ENCODE data around the gene PDZD4.

PDZD4 gene

DNA sequence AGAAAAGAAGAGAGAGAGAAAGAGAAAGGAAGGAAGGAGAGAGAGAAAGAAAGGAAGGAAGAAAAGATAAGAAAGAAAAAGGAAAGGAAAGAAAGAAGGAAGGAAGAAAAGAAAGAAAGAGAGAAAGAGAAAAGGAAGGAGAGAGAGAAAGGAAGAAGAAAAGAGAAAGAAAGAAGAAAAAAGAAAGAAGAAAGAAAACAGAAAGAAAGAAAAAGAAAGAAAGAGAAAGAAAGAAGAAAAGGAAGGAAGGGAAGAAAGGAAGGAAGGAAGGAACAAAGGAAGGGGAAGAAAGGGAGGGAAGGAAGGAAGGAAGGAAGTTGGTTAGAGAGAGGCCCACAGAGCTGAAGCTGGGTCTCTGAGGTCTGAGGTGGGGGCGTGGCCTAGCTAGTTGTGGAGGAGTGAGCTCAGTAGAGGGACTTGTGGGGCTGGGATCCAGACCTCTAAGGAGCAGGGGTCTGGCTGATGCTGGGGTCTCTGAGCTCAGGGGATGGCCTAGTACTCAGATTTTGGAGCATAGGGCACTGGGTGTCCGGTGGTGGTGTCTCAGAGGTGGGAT lies 27.1 kb upstream of the PDZD4 start:
- Histone ChIP-seq H3K36me3 (ENCODE audit: control insufficient read depth, insufficient read depth, low read length) (no peaks in the 10 kb centered on the region), H3K4me3 (ENCODE audit: insufficient read depth, low read depth, low read length, poor library complexity, severe bottlenecking) (no peak overlapping the region), H3K4me1 (ENCODE audit: control insufficient read depth, insufficient read depth, low read length, poor library complexity, severe bottlenecking) (no peaks in the 10 kb centered on the region), H3K27ac (ENCODE audit: insufficient read depth, low read length, poor library complexity, severe bottlenecking) (no peak overlapping the region), H3K9me3 (ENCODE audit: control insufficient read depth, low read length) (no peaks in the 10 kb centered on the region), H3K27me3 (replicated peaks; ENCODE audit: control insufficient read depth, insufficient read depth, low read length, poor library complexity, severe bottlenecking) (no peaks in the 10 kb centered on the region)
- DNase-seq, result no peak

DNA sequence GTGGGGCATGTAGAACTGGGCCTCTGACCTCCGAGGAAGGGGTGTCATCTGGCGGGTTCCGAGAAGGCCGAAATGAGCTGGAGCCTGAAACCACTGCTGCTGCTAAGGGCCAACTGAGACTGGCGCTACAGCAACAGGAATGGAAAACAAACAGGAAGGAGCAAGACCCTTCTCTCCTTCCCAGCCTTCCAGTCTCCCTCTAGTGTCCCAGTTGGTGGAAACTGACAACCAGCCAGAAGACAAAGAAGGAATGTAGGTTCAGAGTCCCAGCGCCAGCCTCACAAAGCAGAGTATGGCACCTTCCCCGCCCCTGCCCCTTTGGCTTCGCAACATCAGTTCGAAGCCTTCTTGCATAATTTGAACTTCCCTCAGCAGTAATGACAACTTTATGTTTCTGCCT lies 24.4 kb upstream of the PDZD4 start:
- no peaks in the 10 kb centered on the region for H3K27me3 ChIP-seq (replicated peaks; ENCODE audit: control insufficient read depth, insufficient read depth, low read length, poor library complexity, severe bottlenecking)
- no peak overlapping the region for H3K27ac ChIP-seq (ENCODE audit: insufficient read depth, low read length, poor library complexity, severe bottlenecking)
- no peaks in the 10 kb centered on the region for H3K4me1 ChIP-seq (ENCODE audit: control insufficient read depth, insufficient read depth, low read length, poor library complexity, severe bottlenecking)
- no peaks in the 10 kb centered on the region for H3K36me3 ChIP-seq (ENCODE audit: control insufficient read depth, insufficient read depth, low read length)
- no peaks in the 10 kb centered on the region for H3K9me3 ChIP-seq (ENCODE audit: control insufficient read depth, low read length)
- no peak for DNase-seq
- H3K4me3 ChIP-seq (ENCODE audit: insufficient read depth, low read depth, low read length, poor library complexity, severe bottlenecking), result no peak overlapping the region

DNA sequence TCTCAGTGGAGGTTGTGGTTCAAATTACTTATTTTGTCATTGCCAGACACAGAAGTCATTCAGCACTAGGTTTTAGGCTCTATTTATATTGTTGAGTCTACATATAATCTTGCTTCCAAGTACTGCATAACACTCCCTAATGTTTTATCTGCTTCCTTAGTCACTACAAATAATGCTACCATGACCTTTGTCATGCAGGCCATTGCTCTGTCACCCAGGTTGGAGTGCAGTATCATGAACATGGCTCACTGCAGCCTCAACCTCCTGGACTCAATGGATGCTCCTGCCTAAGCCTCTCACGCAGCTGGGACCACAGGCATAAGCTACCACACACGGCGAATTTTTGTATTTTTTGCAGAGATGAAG lies 23.5 kb upstream of the PDZD4 start:
- no peak overlapping the region for H3K4me3 ChIP-seq (ENCODE audit: insufficient read depth, low read depth, low read length, poor library complexity, severe bottlenecking)
- no peaks in the 10 kb centered on the region for H3K4me1 ChIP-seq (ENCODE audit: control insufficient read depth, insufficient read depth, low read length, poor library complexity, severe bottlenecking)
- no peaks in the 10 kb centered on the region for H3K36me3 ChIP-seq (ENCODE audit: control insufficient read depth, insufficient read depth, low read length)
- no peaks in the 10 kb centered on the region for H3K27me3 ChIP-seq (replicated peaks; ENCODE audit: control insufficient read depth, insufficient read depth, low read length, poor library complexity, severe bottlenecking)
- H3K9me3 ChIP-seq (ENCODE audit: control insufficient read depth, low read length), result no peaks in the 10 kb centered on the region
- DNase-seq, result no peak
- H3K27ac ChIP-seq (ENCODE audit: insufficient read depth, low read length, poor library complexity, severe bottlenecking), result no peak overlapping the region

DNA sequence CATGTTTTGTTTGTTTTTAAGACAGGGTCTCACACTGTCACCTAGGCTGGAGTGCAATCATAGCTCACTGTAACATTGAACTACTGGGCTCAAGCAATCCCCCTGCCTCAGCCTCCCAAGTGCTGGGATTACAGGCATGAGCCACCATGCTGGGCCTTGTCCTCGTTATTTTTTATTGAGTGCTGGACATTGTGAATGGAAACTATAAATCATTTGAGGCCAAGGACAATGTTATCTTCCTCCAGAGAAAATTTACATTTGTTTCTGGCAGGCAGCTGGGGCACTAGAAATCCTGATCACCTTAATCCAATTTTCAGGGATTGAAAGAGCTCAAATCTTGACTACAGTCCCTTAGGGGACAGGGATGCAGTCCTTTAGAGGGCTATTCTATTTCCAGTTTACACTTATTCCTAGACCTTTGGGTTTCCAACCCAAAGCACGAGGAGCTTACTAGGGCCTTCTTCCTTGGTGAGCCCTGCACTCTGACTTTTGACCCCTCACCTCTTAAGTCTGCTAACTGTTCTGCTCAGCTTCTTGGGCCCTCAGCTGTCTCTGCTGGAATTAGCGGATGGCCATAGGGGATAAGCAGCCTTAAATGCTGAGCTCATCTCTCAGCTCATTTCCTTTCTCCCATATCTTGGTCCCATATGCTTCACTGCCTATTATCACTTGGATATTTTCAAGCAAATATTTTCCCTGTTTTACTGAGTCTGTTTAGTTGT lies 23.0 kb upstream of the PDZD4 start:
- Histone ChIP-seq H3K4me3 (ENCODE audit: insufficient read depth, low read depth, low read length, poor library complexity, severe bottlenecking) (no peak overlapping the region), H3K4me1 (ENCODE audit: control insufficient read depth, insufficient read depth, low read length, poor library complexity, severe bottlenecking) (no peaks in the 10 kb centered on the region), H3K9me3 (ENCODE audit: control insufficient read depth, low read length) (no peaks in the 10 kb centered on the region), H3K36me3 (ENCODE audit: control insufficient read depth, insufficient read depth, low read length) (no peaks in the 10 kb centered on the region), H3K27me3 (replicated peaks; ENCODE audit: control insufficient read depth, insufficient read depth, low read length, poor library complexity, severe bottlenecking) (no peaks in the 10 kb centered on the region), H3K27ac (ENCODE audit: insufficient read depth, low read length, poor library complexity, severe bottlenecking) (no peak overlapping the region)
- DNase-seq, result no peak

DNA sequence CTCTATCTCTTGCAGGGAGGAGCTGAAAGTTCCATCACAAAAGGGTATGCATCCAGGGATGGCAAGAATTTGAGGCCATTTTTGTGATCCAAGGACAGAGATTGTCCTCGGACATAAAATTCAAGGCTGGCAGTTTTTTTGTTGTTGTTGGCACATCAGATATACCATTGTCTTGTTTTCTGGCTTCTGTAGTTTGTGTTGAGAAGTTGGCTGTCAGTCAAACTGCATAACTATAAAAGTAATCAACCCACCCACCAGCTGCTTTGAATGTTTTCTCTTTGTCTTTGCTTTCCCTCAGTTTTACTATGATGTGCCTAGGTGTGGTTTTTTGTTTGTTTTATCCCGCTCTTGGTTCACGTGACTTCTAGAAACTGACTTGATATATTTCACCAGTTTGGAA lies 21.6 kb upstream of the PDZD4 start:
- Histone ChIP-seq H3K4me3 (ENCODE audit: insufficient read depth, low read depth, low read length, poor library complexity, severe bottlenecking) (no peak overlapping the region), H3K4me1 (ENCODE audit: control insufficient read depth, insufficient read depth, low read length, poor library complexity, severe bottlenecking) (no peaks in the 10 kb centered on the region), H3K27me3 (replicated peaks; ENCODE audit: control insufficient read depth, insufficient read depth, low read length, poor library complexity, severe bottlenecking) (no peaks in the 10 kb centered on the region), H3K36me3 (ENCODE audit: control insufficient read depth, insufficient read depth, low read length) (no peaks in the 10 kb centered on the region), H3K27ac (ENCODE audit: insufficient read depth, low read length, poor library complexity, severe bottlenecking) (no peak overlapping the region), H3K9me3 (ENCODE audit: control insufficient read depth, low read length) (no peaks in the 10 kb centered on the region)
- DNase-seq, result no peak

DNA sequence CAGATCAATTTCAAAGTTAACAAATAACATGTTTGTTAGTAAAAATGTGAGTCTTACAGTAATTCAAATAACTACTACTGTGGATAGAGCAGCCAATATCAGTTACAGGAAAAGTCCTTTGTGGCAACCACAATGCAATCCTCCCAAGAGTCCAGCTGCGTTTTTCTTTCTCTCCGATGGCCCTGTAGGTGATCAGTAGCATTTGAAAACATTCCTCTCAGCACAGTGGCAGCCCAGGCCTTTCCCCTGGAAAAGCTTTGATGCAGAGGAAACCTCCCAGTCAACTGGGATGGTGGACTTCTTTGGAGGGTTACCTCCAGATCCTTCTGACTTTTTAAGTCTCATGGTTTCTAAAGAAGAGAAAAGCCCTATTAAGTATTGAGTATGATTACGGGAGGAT lies 18.0 kb upstream of the PDZD4 start:
- Histone ChIP-seq H3K4me1 (ENCODE audit: control insufficient read depth, insufficient read depth, low read length, poor library complexity, severe bottlenecking) (no peaks in the 10 kb centered on the region), H3K27ac (ENCODE audit: insufficient read depth, low read length, poor library complexity, severe bottlenecking) (no peak overlapping the region), H3K9me3 (ENCODE audit: control insufficient read depth, low read length) (no peaks in the 10 kb centered on the region), H3K4me3 (ENCODE audit: insufficient read depth, low read depth, low read length, poor library complexity, severe bottlenecking) (no peak overlapping the region), H3K36me3 (ENCODE audit: control insufficient read depth, insufficient read depth, low read length) (no peaks in the 10 kb centered on the region), H3K27me3 (replicated peaks; ENCODE audit: control insufficient read depth, insufficient read depth, low read length, poor library complexity, severe bottlenecking) (no peaks in the 10 kb centered on the region)
- no peak for DNase-seq

DNA sequence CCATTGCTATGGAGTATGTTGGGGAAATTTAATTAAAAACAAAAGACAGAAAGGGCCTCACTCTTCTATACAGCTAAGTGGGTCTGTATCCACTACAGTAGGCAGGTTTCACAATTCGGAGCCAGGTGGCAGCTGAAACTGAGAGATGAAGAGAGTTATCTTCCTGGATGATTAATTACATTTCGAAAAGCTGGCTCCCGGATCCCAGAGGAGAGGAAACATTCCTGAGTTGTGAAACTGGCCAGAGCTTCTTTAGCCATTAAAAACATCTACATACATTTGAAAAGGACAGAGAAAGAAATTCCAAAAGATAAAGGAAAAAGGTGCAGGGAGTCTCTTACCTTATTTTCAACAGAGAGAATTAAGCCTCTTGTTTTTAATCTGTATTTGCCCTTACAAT lies 15.5 kb upstream of the PDZD4 start:
- no peak for DNase-seq
- Histone ChIP-seq H3K9me3 (ENCODE audit: control insufficient read depth, low read length) (no peaks in the 10 kb centered on the region), H3K4me3 (ENCODE audit: insufficient read depth, low read depth, low read length, poor library complexity, severe bottlenecking) (no peak overlapping the region), H3K27me3 (replicated peaks; ENCODE audit: control insufficient read depth, insufficient read depth, low read length, poor library complexity, severe bottlenecking) (no peaks in the 10 kb centered on the region), H3K4me1 (ENCODE audit: control insufficient read depth, insufficient read depth, low read length, poor library complexity, severe bottlenecking) (no peaks in the 10 kb centered on the region), H3K36me3 (ENCODE audit: control insufficient read depth, insufficient read depth, low read length) (no peaks in the 10 kb centered on the region), H3K27ac (ENCODE audit: insufficient read depth, low read length, poor library complexity, severe bottlenecking) (no peak overlapping the region)

DNA sequence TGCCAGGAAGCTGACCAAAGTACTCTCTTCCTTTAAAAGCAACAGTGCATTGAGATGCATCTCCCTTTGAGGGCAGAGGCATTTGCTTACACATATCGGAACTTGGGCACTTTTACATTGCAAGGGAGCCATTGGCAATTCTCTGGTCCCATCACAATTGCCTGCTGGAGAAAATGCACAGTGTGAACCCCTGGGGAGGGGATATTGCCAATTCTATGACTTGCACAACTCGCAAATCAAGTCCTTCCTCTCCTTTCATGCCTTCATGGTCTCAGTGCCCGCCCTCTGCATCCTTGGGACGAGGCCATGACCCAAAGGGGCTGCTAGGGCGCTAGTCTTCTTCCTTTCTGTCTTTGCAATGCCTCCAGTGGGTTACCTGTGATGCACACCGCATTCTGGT lies 14.9 kb upstream of the PDZD4 start:
- Histone ChIP-seq H3K27ac (ENCODE audit: insufficient read depth, low read length, poor library complexity, severe bottlenecking) (no peak overlapping the region), H3K36me3 (ENCODE audit: control insufficient read depth, insufficient read depth, low read length) (no peaks in the 10 kb centered on the region), H3K9me3 (ENCODE audit: control insufficient read depth, low read length) (no peaks in the 10 kb centered on the region), H3K4me1 (ENCODE audit: control insufficient read depth, insufficient read depth, low read length, poor library complexity, severe bottlenecking) (no peaks in the 10 kb centered on the region), H3K4me3 (ENCODE audit: insufficient read depth, low read depth, low read length, poor library complexity, severe bottlenecking) (no peak overlapping the region), H3K27me3 (replicated peaks; ENCODE audit: control insufficient read depth, insufficient read depth, low read length, poor library complexity, severe bottlenecking) (no peaks in the 10 kb centered on the region)
- DNase-seq, result no peak

DNA sequence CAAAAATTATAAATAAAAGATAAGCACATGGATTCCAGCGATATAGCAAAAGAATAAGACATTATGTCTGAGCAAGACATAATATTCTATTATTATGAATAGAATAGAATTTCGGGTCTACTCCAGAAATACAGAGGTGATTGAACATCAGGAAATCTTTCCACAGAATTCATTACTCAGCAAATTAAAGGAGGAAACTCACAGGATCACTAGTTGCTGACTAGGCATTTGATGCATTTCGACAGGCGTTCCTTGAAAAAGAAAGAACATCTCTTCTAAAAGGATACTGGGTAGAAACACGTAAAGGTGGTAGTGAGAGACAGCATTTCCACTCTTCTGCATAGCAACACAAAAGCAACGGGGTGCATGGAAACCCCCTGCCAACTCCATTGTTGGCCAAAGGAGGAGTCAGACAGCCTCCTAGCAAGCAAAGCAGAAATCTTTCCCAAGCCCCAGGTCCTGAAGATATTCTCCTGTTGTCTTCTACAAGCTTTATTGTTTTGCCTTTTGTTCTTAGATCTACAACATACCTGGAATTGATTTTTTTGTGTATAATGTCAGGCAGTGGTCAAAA lies 14.3 kb upstream of the PDZD4 start:
- Histone ChIP-seq H3K36me3 (ENCODE audit: control insufficient read depth, insufficient read depth, low read length) (no peaks in the 10 kb centered on the region), H3K27me3 (replicated peaks; ENCODE audit: control insufficient read depth, insufficient read depth, low read length, poor library complexity, severe bottlenecking) (no peaks in the 10 kb centered on the region), H3K9me3 (ENCODE audit: control insufficient read depth, low read length) (no peaks in the 10 kb centered on the region), H3K4me3 (ENCODE audit: insufficient read depth, low read depth, low read length, poor library complexity, severe bottlenecking) (no peak overlapping the region), H3K4me1 (ENCODE audit: control insufficient read depth, insufficient read depth, low read length, poor library complexity, severe bottlenecking) (no peaks in the 10 kb centered on the region), H3K27ac (ENCODE audit: insufficient read depth, low read length, poor library complexity, severe bottlenecking) (no peak overlapping the region)
- no peak for DNase-seq

DNA sequence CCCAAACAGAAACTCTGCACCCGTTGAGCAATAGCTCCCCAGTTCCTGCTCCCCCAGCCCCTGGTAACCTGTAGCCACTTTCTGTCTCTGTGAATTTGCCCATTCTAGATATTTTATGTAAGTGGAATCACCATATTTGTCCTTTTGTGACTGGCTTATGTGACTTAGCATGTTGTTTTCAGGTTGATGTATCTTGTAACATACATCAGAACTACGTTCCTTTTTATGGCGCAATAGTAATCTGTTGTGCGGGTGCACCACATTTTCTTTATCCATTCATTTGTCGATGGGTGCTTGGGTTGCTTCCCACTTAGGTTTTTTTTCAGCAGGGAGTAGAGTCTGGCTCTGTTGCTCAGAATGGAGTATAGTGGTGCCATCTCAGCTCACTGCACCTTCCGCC lies 6.6 kb upstream of the PDZD4 start:
- Histone ChIP-seq H3K27me3 (replicated peaks; ENCODE audit: control insufficient read depth, insufficient read depth, low read length, poor library complexity, severe bottlenecking) (no peaks in the 10 kb centered on the region), H3K9me3 (ENCODE audit: control insufficient read depth, low read length) (no peaks in the 10 kb centered on the region), H3K4me3 (ENCODE audit: insufficient read depth, low read depth, low read length, poor library complexity, severe bottlenecking) (no peak overlapping the region), H3K36me3 (ENCODE audit: control insufficient read depth, insufficient read depth, low read length) (no peaks in the 10 kb centered on the region), H3K4me1 (ENCODE audit: control insufficient read depth, insufficient read depth, low read length, poor library complexity, severe bottlenecking) (no peaks in the 10 kb centered on the region), H3K27ac (ENCODE audit: insufficient read depth, low read length, poor library complexity, severe bottlenecking) (no peak overlapping the region)
- DNase-seq, result no peak
